Measurements from ENCODE around the gene THRB. TPM values are rescaled to one million over a fixed set of nuclear protein-coding genes. Genes with fewer than 3 reads are reported as not detected.
"Not testable (repeated sequence)": the region's sequence is repeated elsewhere in the genome, so short reads cannot be mapped to it uniquely, and the experiment has no call there.

THRB gene
- total and polyA plus RNA-seq, 7 experiments from 2014 or later = 0.05 to 1.0 (median 0.16) TPM; not detected in 4

GRCh38 chr3:24416224-24416623 lies 78.4 kb downstream of the THRB start:
- H3K27me3 Mint-ChIP-seq = no peaks in the 10 kb centered on the region
- no peak overlapping the region for H3K4me3 Mint-ChIP-seq
- H3K4me1 ChIP-seq (ENCODE audit: control insufficient read depth in 2 of 2, insufficient read depth in 2 of 2, low read length in 2 of 2) = no peaks in the 10 kb centered on the region
- no peaks in the 10 kb centered on the region for H3K9me3 ChIP-seq (ENCODE audit: control insufficient read depth in 2 of 3, low read length in 3 of 3)
- ChIA-PET POLR2A (no interaction called here), CTCF (no interaction called here)
- H3K27ac ChIP-seq (ENCODE audit: low read depth, low read length) = no peak overlapping the region
- H3K36me3 Mint-ChIP-seq = no peaks in the 10 kb centered on the region
- H3K27me3 ChIP-seq (ENCODE audit: control insufficient read depth in 2 of 2, insufficient read depth in 2 of 2, low read length in 2 of 2) = no peaks in the 10 kb centered on the region
- H3K4me1 Mint-ChIP-seq = no peaks in the 10 kb centered on the region
- ATAC-seq = no peak
- H3K4me3 ChIP-seq (ENCODE audit: low read length) = no peak overlapping the region
- no peak overlapping the region for H3K27ac Mint-ChIP-seq
- DNase-seq = no peak
- peaks cover 0 to 5% (median 0%) of the 10 kb centered on the region in 11 donors for H3K9me3 Mint-ChIP-seq
- H3K36me3 ChIP-seq (ENCODE audit: control insufficient read depth in 2 of 3, insufficient read depth in 3 of 3, low read length in 3 of 3) = no peaks in the 10 kb centered on the region
- intact Hi-C loops (cut with micrococcal nuclease) = no loop called here

GRCh38 chr3:24415824-24416223 lies 78.8 kb downstream of the THRB start:
- DNase-seq = no peak
- H3K4me1 Mint-ChIP-seq = no peaks in the 10 kb centered on the region
- Histone ChIP-seq H3K4me3 (ENCODE audit: low read length) (no peak overlapping the region), H3K36me3 (ENCODE audit: control insufficient read depth in 2 of 3, insufficient read depth in 3 of 3, low read length in 3 of 3) (no peaks in the 10 kb centered on the region), H3K27ac (ENCODE audit: low read depth, low read length) (no peak overlapping the region), H3K4me1 (ENCODE audit: control insufficient read depth in 2 of 2, insufficient read depth in 2 of 2, low read length in 2 of 2) (no peaks in the 10 kb centered on the region), H3K9me3 (ENCODE audit: control insufficient read depth in 2 of 3, low read length in 3 of 3) (no peaks in the 10 kb centered on the region), H3K27me3 (ENCODE audit: control insufficient read depth in 2 of 2, insufficient read depth in 2 of 2, low read length in 2 of 2) (no peaks in the 10 kb centered on the region)
- no peak overlapping the region for H3K27ac Mint-ChIP-seq
- no peak overlapping the region for H3K4me3 Mint-ChIP-seq
- H3K27me3 Mint-ChIP-seq = no peaks in the 10 kb centered on the region
- H3K36me3 Mint-ChIP-seq = no peaks in the 10 kb centered on the region
- peaks cover 0 to 5% (median 0%) of the 10 kb centered on the region in 11 donors for H3K9me3 Mint-ChIP-seq
- ChIA-PET POLR2A (no interaction called here), CTCF (no interaction called here)
- no peak for ATAC-seq
- intact Hi-C loops (cut with micrococcal nuclease) = no loop called here

- DNase-seq; ATAC-seq; H3K4me3 Mint-ChIP-seq; H3K36me3 Mint-ChIP-seq; H3K9me3 ChIP-seq (ENCODE audit: control insufficient read depth in 2 of 3, low read length in 3 of 3); CTCF ChIA-PET; H3K4me1 Mint-ChIP-seq; H3K4me3 ChIP-seq (ENCODE audit: low read length); intact Hi-C loops (cut with micrococcal nuclease); POLR2A ChIA-PET; H3K36me3 ChIP-seq (ENCODE audit: control insufficient read depth in 2 of 3, insufficient read depth in 3 of 3, low read length in 3 of 3); H3K27me3 Mint-ChIP-seq; H3K27ac ChIP-seq (ENCODE audit: low read depth, low read length); H3K9me3 Mint-ChIP-seq; H3K27me3 ChIP-seq (ENCODE audit: control insufficient read depth in 2 of 2, insufficient read depth in 2 of 2, low read length in 2 of 2); H3K27ac Mint-ChIP-seq; H3K4me1 ChIP-seq (ENCODE audit: control insufficient read depth in 2 of 2, insufficient read depth in 2 of 2, low read length in 2 of 2): not testable (repeated sequence)
Measured at GRCh38 chr3:24413662-24414061, 81.0 kb downstream of the THRB start.

- Mint-ChIP-seq H3K36me3 (no peaks in the 10 kb centered on the region), H3K27me3 (no peaks in the 10 kb centered on the region), H3K27ac (no peak overlapping the region), H3K4me1 (no peaks in the 10 kb centered on the region), H3K9me3 (peaks cover 0 to 6% (median 0%) of the 10 kb centered on the region in 11 donors), H3K4me3 (no peak overlapping the region)
- H3K4me3 ChIP-seq (ENCODE audit: low read length) = no peak overlapping the region
- intact Hi-C loops (cut with micrococcal nuclease) = no loop called here
- H3K4me1 ChIP-seq (ENCODE audit: control insufficient read depth in 2 of 2, insufficient read depth in 2 of 2, low read length in 2 of 2) = no peaks in the 10 kb centered on the region
- ATAC-seq = no peak
- ChIA-PET CTCF (no interaction called here), POLR2A (no interaction called here)
- no peak for DNase-seq
- no peaks in the 10 kb centered on the region for H3K27me3 ChIP-seq (ENCODE audit: control insufficient read depth in 2 of 2, insufficient read depth in 2 of 2, low read length in 2 of 2)
- H3K27ac ChIP-seq (ENCODE audit: low read depth, low read length) = no peak overlapping the region
- H3K9me3 ChIP-seq (ENCODE audit: control insufficient read depth in 2 of 3, low read length in 3 of 3) = no peaks in the 10 kb centered on the region
- H3K36me3 ChIP-seq (ENCODE audit: control insufficient read depth in 2 of 3, insufficient read depth in 3 of 3, low read length in 3 of 3) = no peaks in the 10 kb centered on the region
Measured at GRCh38 chr3:24410860-24411259, 83.8 kb downstream of the THRB start.

DNA sequence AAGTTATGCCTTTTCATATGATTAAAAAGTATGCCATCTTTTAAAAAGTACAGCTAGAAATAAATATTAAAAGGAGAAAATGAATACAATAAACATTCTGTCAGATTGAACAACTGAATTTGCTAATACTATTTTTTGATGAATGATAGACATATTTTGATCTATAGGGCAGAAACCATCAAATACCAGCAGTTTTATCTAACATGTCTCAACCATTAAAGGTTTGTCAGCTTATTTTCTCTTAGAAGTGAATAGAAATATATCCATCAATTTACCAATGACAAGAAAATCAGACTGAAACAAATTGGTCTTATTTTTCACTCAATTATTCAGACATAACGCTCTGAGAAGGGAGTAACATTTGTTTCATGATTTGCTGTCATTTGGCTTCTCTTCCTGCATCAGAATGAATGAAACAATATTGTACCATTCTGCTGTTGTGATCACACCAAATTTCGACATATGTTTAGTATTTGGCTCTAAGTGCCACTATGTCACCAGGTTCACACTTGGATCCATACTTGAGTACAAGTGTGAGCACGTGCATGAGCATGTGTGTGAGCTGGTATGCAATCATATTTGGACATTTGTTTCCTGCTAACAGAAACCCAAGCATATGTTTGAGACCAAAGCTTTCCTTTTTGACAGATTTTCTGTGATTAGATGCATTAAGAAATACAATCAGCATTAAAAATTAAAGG lies 86.5 kb downstream of the THRB start:
- Mint-ChIP-seq H3K36me3 (no peaks in the 10 kb centered on the region), H3K4me3 (no peak overlapping the region), H3K9me3 (peaks cover 0 to 1% (median 0%) of the 10 kb centered on the region in 11 donors), H3K4me1 (no peaks in the 10 kb centered on the region), H3K27ac (no peak overlapping the region), H3K27me3 (no peaks in the 10 kb centered on the region)
- ATAC-seq (no peak), DNase-seq (no peak)
- H3K4me1 ChIP-seq (ENCODE audit: control insufficient read depth in 2 of 2, insufficient read depth in 2 of 2, low read length in 2 of 2) = no peaks in the 10 kb centered on the region
- H3K9me3 ChIP-seq (ENCODE audit: control insufficient read depth in 2 of 3, low read length in 3 of 3) = no peaks in the 10 kb centered on the region
- POLR2A ChIA-PET = no interaction called here
- H3K27ac ChIP-seq (ENCODE audit: low read depth, low read length) = no peak overlapping the region
- H3K27me3 ChIP-seq (ENCODE audit: control insufficient read depth in 2 of 2, insufficient read depth in 2 of 2, low read length in 2 of 2) = no peaks in the 10 kb centered on the region
- CTCF ChIA-PET = no interaction called here
- intact Hi-C loops (cut with micrococcal nuclease) = no loop called here
- no peaks in the 10 kb centered on the region for H3K36me3 ChIP-seq (ENCODE audit: control insufficient read depth in 2 of 3, insufficient read depth in 3 of 3, low read length in 3 of 3)
- no peak overlapping the region for H3K4me3 ChIP-seq (ENCODE audit: low read length)

DNA sequence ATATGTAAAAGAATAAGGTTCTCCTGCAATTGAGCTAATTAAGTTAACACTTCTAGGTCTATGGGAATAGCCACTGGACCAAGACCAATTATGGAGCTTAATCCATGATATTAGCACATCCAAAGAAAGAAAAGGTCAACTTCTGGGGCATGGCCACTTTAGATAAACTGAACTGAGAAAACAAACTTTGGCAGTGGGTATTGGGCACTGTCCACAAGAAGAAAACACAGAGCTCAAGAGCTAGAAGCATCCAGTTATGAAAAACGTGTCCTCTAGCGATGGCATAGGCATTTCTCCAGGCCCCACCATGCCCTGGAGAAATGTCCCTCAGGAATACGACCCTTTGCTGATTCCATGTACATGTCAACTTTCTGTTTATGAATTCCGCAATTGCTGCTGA lies 87.8 kb downstream of the THRB start:
- ChIA-PET POLR2A (no interaction called here), CTCF (no interaction called here)
- Mint-ChIP-seq H3K4me3 (no peak overlapping the region), H3K4me1 (no peaks in the 10 kb centered on the region), H3K27ac (no peak overlapping the region), H3K27me3 (no peaks in the 10 kb centered on the region), H3K9me3 (peaks cover 0 to 1% (median 0%) of the 10 kb centered on the region in 11 donors), H3K36me3 (no peaks in the 10 kb centered on the region)
- Histone ChIP-seq H3K27ac (ENCODE audit: low read depth, low read length) (no peak overlapping the region), H3K4me3 (ENCODE audit: low read length) (no peak overlapping the region), H3K9me3 (ENCODE audit: control insufficient read depth in 2 of 3, low read length in 3 of 3) (no peaks in the 10 kb centered on the region), H3K27me3 (ENCODE audit: control insufficient read depth in 2 of 2, insufficient read depth in 2 of 2, low read length in 2 of 2) (no peaks in the 10 kb centered on the region), H3K4me1 (ENCODE audit: control insufficient read depth in 2 of 2, insufficient read depth in 2 of 2, low read length in 2 of 2) (no peaks in the 10 kb centered on the region), H3K36me3 (ENCODE audit: control insufficient read depth in 2 of 3, insufficient read depth in 3 of 3, low read length in 3 of 3) (no peaks in the 10 kb centered on the region)
- intact Hi-C loops (cut with micrococcal nuclease) = no loop called here
- ATAC-seq (no peak), DNase-seq (no peak)

- Mint-ChIP-seq H3K4me1 (no peaks in the 10 kb centered on the region), H3K27me3 (no peaks in the 10 kb centered on the region), H3K9me3 (peaks cover 0 to 1% (median 0%) of the 10 kb centered on the region in 11 donors), H3K27ac (no peak overlapping the region), H3K36me3 (no peaks in the 10 kb centered on the region), H3K4me3 (no peak overlapping the region)
- ATAC-seq (no peak), DNase-seq (no peak)
- no peak overlapping the region for H3K27ac ChIP-seq (ENCODE audit: low read depth, low read length)
- no peak overlapping the region for H3K4me3 ChIP-seq (ENCODE audit: low read length)
- no peaks in the 10 kb centered on the region for H3K4me1 ChIP-seq (ENCODE audit: control insufficient read depth in 2 of 2, insufficient read depth in 2 of 2, low read length in 2 of 2)
- H3K36me3 ChIP-seq (ENCODE audit: control insufficient read depth in 2 of 3, insufficient read depth in 3 of 3, low read length in 3 of 3) = no peaks in the 10 kb centered on the region
- intact Hi-C loops (cut with micrococcal nuclease) = no loop called here
- CTCF ChIA-PET = no interaction called here
- H3K9me3 ChIP-seq (ENCODE audit: control insufficient read depth in 2 of 3, low read length in 3 of 3) = no peaks in the 10 kb centered on the region
- POLR2A ChIA-PET = no interaction called here
- no peaks in the 10 kb centered on the region for H3K27me3 ChIP-seq (ENCODE audit: control insufficient read depth in 2 of 2, insufficient read depth in 2 of 2, low read length in 2 of 2)
Measured at GRCh38 chr3:24405057-24405456, 89.6 kb downstream of the THRB start.

Measured in naive thymus-derived CD4-positive, alpha-beta T cell (primary cell).